NT2/D1 (cell line): ENCODE results near the gene SLC6A18.

Experiments
- SUZ12 ChIP-seq: IDR thresholded peaks from 2 replicates; pipeline ENCODE4 v1.6.1; 2011; ENCODE audit not compliant: insufficient read length, insufficient read depth; ENCODE audit errors: extremely low read depth
- ZNF274 ChIP-seq: IDR thresholded peaks from 2 replicates; pipeline ENCODE4 v1.6.1; 2011; ENCODE audit warnings: mild to moderate bottlenecking, low read depth, low read length

DNA sequence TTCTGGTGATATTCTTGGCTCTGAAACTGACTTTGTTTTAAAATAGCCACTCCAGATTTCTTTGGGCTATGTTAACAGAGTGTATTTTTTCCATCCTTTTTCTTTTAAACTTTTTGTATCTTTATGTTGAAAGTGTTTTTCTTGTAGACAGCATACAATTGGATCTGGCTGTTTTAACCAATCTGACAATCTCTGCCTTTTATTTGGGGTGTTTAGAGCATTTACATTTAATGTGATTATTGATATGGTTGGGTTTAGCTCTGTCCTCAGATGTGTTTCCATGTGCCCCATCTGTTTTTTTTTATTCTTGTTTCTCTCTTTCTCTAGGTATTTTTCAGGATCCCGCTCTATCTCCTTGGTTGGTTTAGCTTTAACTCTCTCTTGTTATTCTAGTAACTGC is 10.7 kb downstream of the SLC6A18 start:
- TF ChIP-seq ZNF274 (no peak), SUZ12 (no peak)
